RWPE2 (cell line): ENCODE results near the gene SUMF1.

Experiments used
- ATAC-seq: fragments of 200-7000 bp; cut with Tn5 transposase; 3 replicates; pipeline ENCODE4 v1.9.1; 2021; ENCODE audit warnings: low read depth
- DNase-seq: peaks from one replicate; pipeline ENCODE4 v3.0.0-alpha.2; 2020; ENCODE audit warnings: low spot score
- H3K27ac ChIP-seq: fragments of 450-650 bp; 2 replicates; pipeline ENCODE4 v1.5.1; 2017; ENCODE audit warnings: mild to moderate bottlenecking; ENCODE audit not compliant: poor library complexity, severe bottlenecking
- H3K27me3 ChIP-seq: fragments of 250-450 bp; sonication (Bioruptor Pico); 2 replicates; pipeline ENCODE4 v1.5.1; 2021; ENCODE audit warnings: mild to moderate bottlenecking, moderate library complexity; ENCODE audit not compliant: insufficient read depth, poor library complexity, severe bottlenecking
- H3K36me3 ChIP-seq: fragments of 250-450 bp; sonication (Bioruptor Pico); 2 replicates; pipeline ENCODE4 v1.5.1; 2020; ENCODE audit warnings: low read depth, mild to moderate bottlenecking, moderate library complexity
- H3K4me1 ChIP-seq: fragments of 250-450 bp; sonication (Bioruptor Pico); 2 replicates; pipeline ENCODE4 v1.5.1; 2021; ENCODE audit warnings: mild to moderate bottlenecking, moderate library complexity; ENCODE audit not compliant: insufficient read depth, poor library complexity, severe bottlenecking
- H3K4me3 ChIP-seq: fragments of 250-450 bp; sonication (Bioruptor Pico); 2 replicates; pipeline ENCODE4 v1.5.1; 2021; ENCODE audit warnings: mild to moderate bottlenecking, moderate library complexity; ENCODE audit not compliant: severe bottlenecking
- H3K9me3 ChIP-seq: fragments of 250-450 bp; sonication (Bioruptor Pico); 2 replicates; pipeline ENCODE4 v1.5.1; 2021; ENCODE audit warnings: mild to moderate bottlenecking, moderate library complexity; ENCODE audit not compliant: severe bottlenecking
- CTCF ChIP-seq: fragments of 450-650 bp; IDR thresholded peaks from one replicate; pipeline ENCODE4 v1.5.1; 2017; ENCODE audit warnings: mild to moderate bottlenecking, moderate library complexity; ENCODE audit not compliant: poor library complexity, severe bottlenecking

Gene SUMF1

GRCh38 chr3:4326868-4327267 is 140.2 kb downstream of the SUMF1 start:
- H3K27me3 ChIP-seq: no peaks in the 10 kb centered on the region
- no peaks in the 10 kb centered on the region for H3K36me3 ChIP-seq
- no peaks in the 10 kb centered on the region for H3K9me3 ChIP-seq
- H3K27ac ChIP-seq: no peak overlapping the region
- no peaks in the 10 kb centered on the region for H3K4me1 ChIP-seq
- no peak overlapping the region for H3K4me3 ChIP-seq
- no peak for DNase-seq
- no peak for ATAC-seq
- no peak for TF ChIP-seq CTCF

- Histone ChIP-seq H3K4me3 (no peak overlapping the region), H3K27me3 (no peaks in the 10 kb centered on the region), H3K4me1 (no peaks in the 10 kb centered on the region), H3K9me3 (no peaks in the 10 kb centered on the region), H3K27ac (no peak overlapping the region), H3K36me3 (no peaks in the 10 kb centered on the region)
- no peak for TF ChIP-seq CTCF
- DNase-seq (no peak), ATAC-seq (no peak)
Measured at GRCh38 chr3:4323246-4324027, 143.6 kb downstream of the SUMF1 start.

DNA sequence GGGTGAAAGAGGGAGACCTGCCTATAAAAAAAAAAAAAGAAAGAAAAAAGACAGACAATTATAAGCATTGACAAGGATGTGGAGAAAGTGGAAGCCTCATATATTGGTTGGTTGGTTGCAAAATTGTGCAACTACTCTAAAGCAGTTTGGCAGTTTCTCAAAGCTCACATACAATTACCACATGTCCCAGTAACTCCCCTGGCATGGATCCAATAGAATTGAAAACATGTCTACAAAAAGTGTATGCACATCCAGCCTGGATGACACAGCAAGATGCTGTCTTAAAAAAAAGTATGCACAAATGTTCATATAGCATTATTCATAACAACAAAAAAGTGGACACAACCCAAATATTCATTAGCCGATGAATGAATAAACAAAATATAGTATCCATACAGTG is 144.4 kb downstream of the SUMF1 start:
- no peak overlapping the region for H3K4me3 ChIP-seq
- ATAC-seq (no peak), DNase-seq (no peak)
- no peaks in the 10 kb centered on the region for H3K9me3 ChIP-seq
- TF ChIP-seq CTCF: no peak
- H3K27me3 ChIP-seq: no peaks in the 10 kb centered on the region
- H3K27ac ChIP-seq: no peak overlapping the region
- no peaks in the 10 kb centered on the region for H3K36me3 ChIP-seq
- no peaks in the 10 kb centered on the region for H3K4me1 ChIP-seq

GRCh38 chr3:4321732-4322131 is 145.3 kb downstream of the SUMF1 start:
- Histone ChIP-seq H3K4me1 (no peaks in the 10 kb centered on the region), H3K27me3 (no peaks in the 10 kb centered on the region), H3K4me3 (no peak overlapping the region), H3K9me3 (no peaks in the 10 kb centered on the region), H3K27ac (no peak overlapping the region), H3K36me3 (no peaks in the 10 kb centered on the region)
- no peak for TF ChIP-seq CTCF
- no peak for ATAC-seq
- no peak for DNase-seq
